Bronchial epithelial cell (primary cell): ENCODE measurements around the gene LYRM1. TPM values are rescaled to one million over a fixed set of nuclear protein-coding genes. Genes with fewer than 3 reads are reported as not detected.

Experiments
- DNase-seq: peaks from one replicate; pipeline ENCODE4 v3.0.0-alpha.2; 2010; ENCODE audit warnings: low read depth
- FAIRE-seq: peaks from 2 replicates; lab custom pipeline; 2011; peaks lifted over from hg19 to GRCh38; lab: Jason Lieb, UNC
- H3K27me3 ChIP-seq: 2 replicates; pipeline ENCODE4 v1.5.1; 2011; ENCODE audit warnings: low read length; ENCODE audit not compliant: control insufficient read depth, insufficient read depth
- H3K36me3 ChIP-seq: 2 replicates; pipeline ENCODE4 v1.5.1; 2011; ENCODE audit warnings: low read length; ENCODE audit not compliant: control insufficient read depth, insufficient read depth
- H3K4me3 ChIP-seq: 2 replicates; pipeline ENCODE4 v1.5.1; 2011; ENCODE audit warnings: mild to moderate bottlenecking, low read depth, low read length, control low read depth
- total RNA-seq: library from RNA; depleted of rRNA; stranded (reverse); fragments of >200 nt; gene quantifications from 2 replicates; pipeline ENCODE4 v1.2.1, GENCODE V29; 2014
- TF ChIP-seq, protein P1 (sequence below): IDR thresholded peaks from 2 replicates; pipeline ENCODE4 v1.5.1; 2011; ENCODE audit warnings: mild to moderate bottlenecking, moderate library complexity, low read length, control low read depth, inconsistent platforms; ENCODE audit not compliant: insufficient read depth, severe bottlenecking

Gene LYRM1
- total RNA-seq, 1 donor from 2014 or later, result 40.8 TPM

GRCh38 chr16:20950294-20950693 lies 49.7 kb downstream of the LYRM1 start:
- no peak for FAIRE-seq
- H3K4me3 ChIP-seq, result no peak overlapping the region
- TF ChIP-seq, protein P1, sequence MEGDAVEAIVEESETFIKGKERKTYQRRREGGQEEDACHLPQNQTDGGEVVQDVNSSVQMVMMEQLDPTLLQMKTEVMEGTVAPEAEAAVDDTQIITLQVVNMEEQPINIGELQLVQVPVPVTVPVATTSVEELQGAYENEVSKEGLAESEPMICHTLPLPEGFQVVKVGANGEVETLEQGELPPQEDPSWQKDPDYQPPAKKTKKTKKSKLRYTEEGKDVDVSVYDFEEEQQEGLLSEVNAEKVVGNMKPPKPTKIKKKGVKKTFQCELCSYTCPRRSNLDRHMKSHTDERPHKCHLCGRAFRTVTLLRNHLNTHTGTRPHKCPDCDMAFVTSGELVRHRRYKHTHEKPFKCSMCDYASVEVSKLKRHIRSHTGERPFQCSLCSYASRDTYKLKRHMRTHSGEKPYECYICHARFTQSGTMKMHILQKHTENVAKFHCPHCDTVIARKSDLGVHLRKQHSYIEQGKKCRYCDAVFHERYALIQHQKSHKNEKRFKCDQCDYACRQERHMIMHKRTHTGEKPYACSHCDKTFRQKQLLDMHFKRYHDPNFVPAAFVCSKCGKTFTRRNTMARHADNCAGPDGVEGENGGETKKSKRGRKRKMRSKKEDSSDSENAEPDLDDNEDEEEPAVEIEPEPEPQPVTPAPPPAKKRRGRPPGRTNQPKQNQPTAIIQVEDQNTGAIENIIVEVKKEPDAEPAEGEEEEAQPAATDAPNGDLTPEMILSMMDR, result no peak
- no peak for DNase-seq
- no peaks in the 10 kb centered on the region for H3K36me3 ChIP-seq
- H3K27me3 ChIP-seq, result peaks cover 1% of the 10 kb centered on the region

- peaks cover 1% of the 10 kb centered on the region for H3K27me3 ChIP-seq
- no peaks in the 10 kb centered on the region for H3K36me3 ChIP-seq
- peak; percentile 51 for DNase-seq
- H3K4me3 ChIP-seq, result no peak overlapping the region
- TF ChIP-seq, protein P1, result no peak
- FAIRE-seq, result no peak
Observed at GRCh38 chr16:20952139-20952920, 51.8 kb downstream of the LYRM1 start.

GRCh38 chr16:20954574-20954973 lies 54.0 kb downstream of the LYRM1 start:
- Histone ChIP-seq H3K4me3 (no peak overlapping the region), H3K36me3 (no peaks in the 10 kb centered on the region), H3K27me3 (peaks cover 1% of the 10 kb centered on the region)
- FAIRE-seq, result no peak
- DNase-seq, result no peak
- TF ChIP-seq, protein P1, result no peak

DNA sequence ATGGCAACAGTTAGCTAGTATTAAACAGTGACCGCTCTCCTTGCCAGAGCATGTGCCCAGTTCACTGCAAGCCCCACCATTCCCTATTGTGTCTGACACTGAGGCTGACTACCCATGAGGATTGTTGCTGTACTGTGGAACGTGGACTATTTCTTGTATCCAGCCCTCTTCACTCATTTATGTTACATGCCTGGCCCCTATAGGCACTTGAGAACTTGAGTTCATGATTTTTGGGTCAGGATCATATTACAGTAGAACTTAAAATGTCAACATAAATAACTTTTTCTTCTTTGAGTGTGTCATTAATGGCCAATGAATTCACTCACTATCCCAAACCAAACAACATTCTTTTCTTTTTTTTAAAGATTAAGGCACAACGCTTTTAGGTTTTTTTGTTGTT lies 55.7 kb downstream of the LYRM1 start:
- FAIRE-seq (no peak), DNase-seq (no peak)
- TF ChIP-seq, protein P1, result no peak
- no peaks in the 10 kb centered on the region for H3K36me3 ChIP-seq
- no peak overlapping the region for H3K4me3 ChIP-seq
- peaks cover 1% of the 10 kb centered on the region for H3K27me3 ChIP-seq

GRCh38 chr16:20957153-20957552 lies 56.6 kb downstream of the LYRM1 start:
- no peaks in the 10 kb centered on the region for H3K36me3 ChIP-seq
- TF ChIP-seq, protein P1, result no peak
- H3K4me3 ChIP-seq, result no peak overlapping the region
- H3K27me3 ChIP-seq, result peaks cover 1% of the 10 kb centered on the region
- DNase-seq, result no peak
- FAIRE-seq, result no peak

DNA sequence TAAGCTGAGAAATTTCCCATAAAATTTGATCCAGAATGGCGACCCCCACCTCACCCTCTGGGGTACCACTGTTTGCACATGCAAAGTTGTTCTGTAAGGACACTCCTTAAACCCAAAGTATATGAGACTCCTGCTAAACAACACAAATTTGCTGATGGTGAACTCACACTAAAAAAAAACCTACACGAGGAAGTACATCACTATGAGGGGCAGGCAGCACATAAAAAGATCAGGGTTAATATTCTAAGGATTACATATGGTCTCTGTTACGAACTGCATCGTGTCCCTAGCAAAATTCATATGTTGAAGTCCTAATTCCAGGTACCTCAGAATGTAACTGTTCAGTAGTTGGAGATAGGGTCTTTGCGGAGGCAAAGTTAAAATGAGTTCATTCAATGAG lies 60.3 kb downstream of the LYRM1 start:
- DNase-seq, result no peak
- Histone ChIP-seq H3K4me3 (no peak overlapping the region), H3K36me3 (no peaks in the 10 kb centered on the region), H3K27me3 (no peaks in the 10 kb centered on the region)
- TF ChIP-seq, protein P1, result no peak
- FAIRE-seq, result no peak
